ENCODE measurements around the gene PNPLA7.

DNA sequence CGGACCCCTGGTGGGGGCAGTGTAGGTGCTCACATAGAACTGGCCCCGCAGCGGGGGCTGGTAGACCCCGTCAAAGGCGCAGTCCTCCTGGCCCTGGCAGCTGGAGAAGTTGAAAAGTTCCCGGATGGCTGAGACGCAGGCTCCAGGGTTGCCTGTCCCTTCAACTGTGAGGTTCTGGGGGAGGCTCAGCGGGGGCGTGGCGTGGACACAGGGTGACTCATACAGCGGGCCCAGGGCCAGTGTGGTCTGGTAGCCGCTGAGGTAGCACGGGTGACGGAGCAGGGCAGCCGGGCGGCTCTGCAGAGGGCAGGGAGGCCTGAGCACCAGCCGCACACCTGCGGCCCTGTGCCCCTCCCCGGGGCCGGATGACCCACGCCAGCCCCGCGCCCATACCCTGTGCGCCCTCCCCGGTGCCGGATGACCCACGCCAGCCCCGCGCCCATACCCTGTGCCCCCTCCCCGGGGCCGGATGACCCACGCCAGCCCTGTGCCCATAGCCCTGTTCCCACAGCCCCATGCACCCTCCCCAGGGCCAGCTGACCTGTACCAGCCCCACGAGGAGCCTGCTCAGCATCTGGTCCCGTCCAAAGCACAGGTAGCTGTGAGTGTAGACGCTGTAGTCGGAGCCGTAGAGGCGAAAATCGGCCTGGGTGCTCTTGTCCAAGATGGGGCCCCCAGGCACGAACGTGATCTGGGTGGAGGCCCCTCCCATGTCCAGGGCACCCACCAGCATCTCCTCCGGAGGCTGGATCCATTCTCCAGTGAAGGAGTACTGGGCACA lies 114.0 kb downstream of the PNPLA7 start:
- TF ChIP-seq, protein P1, sequence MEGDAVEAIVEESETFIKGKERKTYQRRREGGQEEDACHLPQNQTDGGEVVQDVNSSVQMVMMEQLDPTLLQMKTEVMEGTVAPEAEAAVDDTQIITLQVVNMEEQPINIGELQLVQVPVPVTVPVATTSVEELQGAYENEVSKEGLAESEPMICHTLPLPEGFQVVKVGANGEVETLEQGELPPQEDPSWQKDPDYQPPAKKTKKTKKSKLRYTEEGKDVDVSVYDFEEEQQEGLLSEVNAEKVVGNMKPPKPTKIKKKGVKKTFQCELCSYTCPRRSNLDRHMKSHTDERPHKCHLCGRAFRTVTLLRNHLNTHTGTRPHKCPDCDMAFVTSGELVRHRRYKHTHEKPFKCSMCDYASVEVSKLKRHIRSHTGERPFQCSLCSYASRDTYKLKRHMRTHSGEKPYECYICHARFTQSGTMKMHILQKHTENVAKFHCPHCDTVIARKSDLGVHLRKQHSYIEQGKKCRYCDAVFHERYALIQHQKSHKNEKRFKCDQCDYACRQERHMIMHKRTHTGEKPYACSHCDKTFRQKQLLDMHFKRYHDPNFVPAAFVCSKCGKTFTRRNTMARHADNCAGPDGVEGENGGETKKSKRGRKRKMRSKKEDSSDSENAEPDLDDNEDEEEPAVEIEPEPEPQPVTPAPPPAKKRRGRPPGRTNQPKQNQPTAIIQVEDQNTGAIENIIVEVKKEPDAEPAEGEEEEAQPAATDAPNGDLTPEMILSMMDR (IDR thresholded peaks at IDR 0.05): no peak
- TF ChIP-seq EP300 (IDR thresholded peaks at IDR 0.05) (no peak), POLR2A (IDR thresholded peaks at IDR 0.05) (no peak)

All from suprapubic skin (tissue), 3 donors.